ENCODE data around the gene NBEA. TPM values are rescaled to one million over a fixed set of nuclear protein-coding genes. Genes with fewer than 3 reads are reported as not detected.

The NBEA gene
- polyA plus RNA-seq, 2 of the 4 experiments (the other 2 are of a cell fraction): 3.5 to 11.8 TPM

GRCh38 chr13:35694549-35695447, 752.7 kb downstream of the NBEA start:
- CTCF ChIA-PET: interaction anchor here (0.6 kb wide), 1 partner anchor 63 kb away, joined by 3 read pairs; no protein-coding TSS in a partner anchor
- Histone ChIP-seq H3K27ac (no peak overlapping the region), H3K4me1 (no peaks in the 10 kb centered on the region), H3K4me2 (no peak overlapping the region), H3K4me3 (no peak overlapping the region), H3K9me3 (no peaks in the 10 kb centered on the region)
- TF ChIP-seq NFE2L2 (conservative IDR thresholded peaks at IDR 0.05; ENCODE audit: low read length) (no peak), HOXB5 (CRISPR knock-in tag; IDR thresholded peaks at IDR 0.05) (no peak), PHF8 (IDR thresholded peaks at IDR 0.05; ENCODE audit: borderline replicate concordance, low read depth) (no peak), BCL3 (IDR thresholded peaks at IDR 0.05) (no peak), SMC3 (IDR thresholded peaks at IDR 0.05) (no peak), EHMT2 (IDR thresholded peaks at IDR 0.05; ENCODE audit: low read depth) (no peak), NR3C1 (IDR thresholded peaks at IDR 0.05) (no peak), EHF (CRISPR knock-in tag; IDR thresholded peaks at IDR 0.05) (no peak), PBX3 (IDR thresholded peaks at IDR 0.05) (no peak), REST (IDR thresholded peaks at IDR 0.05) (no peak), HOXA7 (CRISPR knock-in tag; IDR thresholded peaks at IDR 0.05) (no peak), CEBPB (IDR thresholded peaks at IDR 0.05) (no peak), TP53 (CRISPR knock-in tag; IDR thresholded peaks at IDR 0.05) (no peak)
- WGBS (ENCODE audit: missing lambda C conversion rate): 77% methylated on average over 21 of the region's 26 CpGs
- ATAC-seq (no peak), DNase-seq (ENCODE audit: low read depth in 1 of 2, low spot score in 1 of 2) (no peak), FAIRE-seq (no peak)
- POLR2A ChIA-PET: no interaction called here

- Histone ChIP-seq H3K9me3 (no peaks in the 10 kb centered on the region), H3K27ac (no peak overlapping the region), H3K4me3 (no peak overlapping the region), H3K4me2 (no peak overlapping the region), H3K4me1 (no peaks in the 10 kb centered on the region)
- POLR2A ChIA-PET: no interaction called here
- DNase-seq (ENCODE audit: low read depth in 1 of 2, low spot score in 1 of 2) (no peak), FAIRE-seq (no peak), ATAC-seq (no peak)
- no peak for TF ChIP-seq POLR2A (IDR thresholded peaks at IDR 0.05; ENCODE audit: low read length)
- TF ChIP-seq CBX8 (IDR thresholded peaks at IDR 0.05): no peak
- TF ChIP-seq NPAS2 (CRISPR knock-in tag; IDR thresholded peaks at IDR 0.05; ENCODE audit: borderline replicate concordance): no peak
- TF ChIP-seq SMC3 (IDR thresholded peaks at IDR 0.05): no peak
- no peak for TF ChIP-seq GATA3 (IDR thresholded peaks at IDR 0.05; ENCODE audit: borderline replicate concordance)
- no peak for TF ChIP-seq MAFK (IDR thresholded peaks at IDR 0.05; ENCODE audit: partially characterized antibody)
- no peak for TF ChIP-seq ZNF302 (CRISPR knock-in tag; IDR thresholded peaks at IDR 0.05)
- TF ChIP-seq KDM5A (IDR thresholded peaks at IDR 0.05): no peak
- TF ChIP-seq KDM1A (IDR thresholded peaks at IDR 0.05; ENCODE audit: low read depth): no peak
- no peak for TF ChIP-seq TFCP2L1 (CRISPR knock-in tag; IDR thresholded peaks at IDR 0.05)
- no peak for TF ChIP-seq RARB (CRISPR knock-in tag; IDR thresholded peaks at IDR 0.05)
- TF ChIP-seq RFX5 (IDR thresholded peaks at IDR 0.05): no peak
- TF ChIP-seq ESRRA (IDR thresholded peaks at IDR 0.05; ENCODE audit: borderline replicate concordance, low read length): no peak
- CTCF ChIA-PET: interaction anchor here (0.6 kb wide), 1 partner anchor 63 kb away, joined by 3 read pairs; no protein-coding TSS in a partner anchor
- 66% methylated on average over 12 of the region's 15 CpGs for WGBS (ENCODE audit: missing lambda C conversion rate)
Observed at GRCh38 chr13:35695448-35695770, 753.3 kb downstream of the NBEA start.

Data from A549 (cell line).